Glomerular visceral epithelial cell (primary cell): Measurements from ENCODE around the gene INTS2.
"Not testable (repeated sequence)": the region's sequence is repeated elsewhere in the genome, so short reads cannot be mapped to it uniquely, and the experiment has no call there.

Experiments
- DNase-seq: peaks from one replicate; pipeline ENCODE4 v3.0.0-alpha.2; 2016; ENCODE audit errors: extremely low spot score

The INTS2 gene

GRCh38 chr17:61897548-61898180 is 30.1 kb downstream of the INTS2 start:
- DNase-seq, result no peak

GRCh38 chr17:61895391-61895790 is 32.4 kb downstream of the INTS2 start:
- no peak for DNase-seq

- not testable (repeated sequence) for DNase-seq
Observed at GRCh38 chr17:61894310-61894709, 33.5 kb downstream of the INTS2 start.

GRCh38 chr17:61887733-61888132 is 40.0 kb downstream of the INTS2 start:
- not testable (repeated sequence) for DNase-seq

GRCh38 chr17:61885865-61886264 is 41.9 kb downstream of the INTS2 start:
- peak; percentile 5 for DNase-seq

- no peak for DNase-seq
Observed at GRCh38 chr17:61884864-61885263, 42.9 kb downstream of the INTS2 start.

GRCh38 chr17:61880589-61881102 is 47.1 kb downstream of the INTS2 start:
- no peak for DNase-seq

- no peak for DNase-seq
Observed at GRCh38 chr17:61878984-61879612, 48.7 kb downstream of the INTS2 start.

- no peak for DNase-seq
Observed at GRCh38 chr17:61878520-61878919, 49.3 kb downstream of the INTS2 start.

GRCh38 chr17:61877837-61878236 is 49.9 kb downstream of the INTS2 start:
- DNase-seq, result no peak

- no peak for DNase-seq
Observed at GRCh38 chr17:61875804-61876203, 52.0 kb downstream of the INTS2 start.

GRCh38 chr17:61875285-61875684 is 52.5 kb downstream of the INTS2 start:
- DNase-seq, result no peak

GRCh38 chr17:61874075-61874474 is 53.7 kb downstream of the INTS2 start:
- DNase-seq, result no peak

- no peak for DNase-seq
Observed at GRCh38 chr17:61872099-61872498, 55.7 kb downstream of the INTS2 start.

- no peak for DNase-seq
Observed at GRCh38 chr17:61869138-61869537, 58.6 kb downstream of the INTS2 start.

GRCh38 chr17:61868074-61868473 is 59.7 kb downstream of the INTS2 start:
- DNase-seq, result no peak

GRCh38 chr17:61867033-61867432 is 60.7 kb downstream of the INTS2 start:
- no peak for DNase-seq

GRCh38 chr17:61863801-61864126 is 64.0 kb downstream of the INTS2 start:
- no peak for DNase-seq

- DNase-seq, result peak; percentile 97
Observed at GRCh38 chr17:61862975-61863800, 64.6 kb downstream of the INTS2 start, which contains the start of gene BRIP1. BRIP1 (minus strand) TSS chr17:61863528; CDS start chr17:61861539, 1,989 bp downstream.

- peak; percentile 34 for DNase-seq
Observed at GRCh38 chr17:61862105-61862574, 65.6 kb downstream of the INTS2 start.

GRCh38 chr17:61860397-61860796 is 67.4 kb downstream of the INTS2 start:
- DNase-seq, result not testable (repeated sequence)

- no peak for DNase-seq
Observed at GRCh38 chr17:61856035-61856434, 71.7 kb downstream of the INTS2 start.
